Body of pancreas (tissue), 4 donors: ENCODE data around the gene TRIM44.

Source experiments
- POLR2A ChIP-seq, 3 donors: fragments of 450-650 bp; IDR thresholded peaks; one replicate each; pipeline ENCODE4 v1.6.1; 2016; ENCODE audit warnings: antibody characterized with exemption in 3 of 3, mild to moderate bottlenecking in 2 of 3
- TF ChIP-seq, protein P1 (sequence below), 7 experiments: fragments of 450-650 bp in 4 of 7; fragments of 200-600 bp in 3 of 7; sonication (generic) in 3 of 7; IDR thresholded peaks; one replicate each; pipeline ENCODE4 v1.5.1; 2016 to 2019; ENCODE audit warnings: antibody characterized with exemption in 7 of 7

GRCh38 chr11:35735903-35736302, 73.3 kb downstream of the TRIM44 start:
- TF ChIP-seq, protein P1, sequence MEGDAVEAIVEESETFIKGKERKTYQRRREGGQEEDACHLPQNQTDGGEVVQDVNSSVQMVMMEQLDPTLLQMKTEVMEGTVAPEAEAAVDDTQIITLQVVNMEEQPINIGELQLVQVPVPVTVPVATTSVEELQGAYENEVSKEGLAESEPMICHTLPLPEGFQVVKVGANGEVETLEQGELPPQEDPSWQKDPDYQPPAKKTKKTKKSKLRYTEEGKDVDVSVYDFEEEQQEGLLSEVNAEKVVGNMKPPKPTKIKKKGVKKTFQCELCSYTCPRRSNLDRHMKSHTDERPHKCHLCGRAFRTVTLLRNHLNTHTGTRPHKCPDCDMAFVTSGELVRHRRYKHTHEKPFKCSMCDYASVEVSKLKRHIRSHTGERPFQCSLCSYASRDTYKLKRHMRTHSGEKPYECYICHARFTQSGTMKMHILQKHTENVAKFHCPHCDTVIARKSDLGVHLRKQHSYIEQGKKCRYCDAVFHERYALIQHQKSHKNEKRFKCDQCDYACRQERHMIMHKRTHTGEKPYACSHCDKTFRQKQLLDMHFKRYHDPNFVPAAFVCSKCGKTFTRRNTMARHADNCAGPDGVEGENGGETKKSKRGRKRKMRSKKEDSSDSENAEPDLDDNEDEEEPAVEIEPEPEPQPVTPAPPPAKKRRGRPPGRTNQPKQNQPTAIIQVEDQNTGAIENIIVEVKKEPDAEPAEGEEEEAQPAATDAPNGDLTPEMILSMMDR (IDR thresholded peaks at IDR 0.05), result no peak
- no peak for TF ChIP-seq POLR2A (IDR thresholded peaks at IDR 0.05)
